Measurements from ENCODE around the gene KLHL25.

The KLHL25 gene

GRCh38 chr15:85773249-85773648, 21.5 kb downstream of the KLHL25 start:
- TF ChIP-seq, protein P1, sequence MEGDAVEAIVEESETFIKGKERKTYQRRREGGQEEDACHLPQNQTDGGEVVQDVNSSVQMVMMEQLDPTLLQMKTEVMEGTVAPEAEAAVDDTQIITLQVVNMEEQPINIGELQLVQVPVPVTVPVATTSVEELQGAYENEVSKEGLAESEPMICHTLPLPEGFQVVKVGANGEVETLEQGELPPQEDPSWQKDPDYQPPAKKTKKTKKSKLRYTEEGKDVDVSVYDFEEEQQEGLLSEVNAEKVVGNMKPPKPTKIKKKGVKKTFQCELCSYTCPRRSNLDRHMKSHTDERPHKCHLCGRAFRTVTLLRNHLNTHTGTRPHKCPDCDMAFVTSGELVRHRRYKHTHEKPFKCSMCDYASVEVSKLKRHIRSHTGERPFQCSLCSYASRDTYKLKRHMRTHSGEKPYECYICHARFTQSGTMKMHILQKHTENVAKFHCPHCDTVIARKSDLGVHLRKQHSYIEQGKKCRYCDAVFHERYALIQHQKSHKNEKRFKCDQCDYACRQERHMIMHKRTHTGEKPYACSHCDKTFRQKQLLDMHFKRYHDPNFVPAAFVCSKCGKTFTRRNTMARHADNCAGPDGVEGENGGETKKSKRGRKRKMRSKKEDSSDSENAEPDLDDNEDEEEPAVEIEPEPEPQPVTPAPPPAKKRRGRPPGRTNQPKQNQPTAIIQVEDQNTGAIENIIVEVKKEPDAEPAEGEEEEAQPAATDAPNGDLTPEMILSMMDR (IDR thresholded peaks at IDR 0.05; ENCODE audit: borderline replicate concordance, extremely low read depth, low read length, poor library complexity, severe bottlenecking): no peak
- TF ChIP-seq EZH2 (IDR thresholded peaks at IDR 0.05; ENCODE audit: borderline replicate concordance, low read depth, low read length, severe bottlenecking): no peak
- no peak overlapping the region for H3K27ac ChIP-seq (ENCODE audit: low read length)
- no peaks in the 10 kb centered on the region for H3K9me3 ChIP-seq (ENCODE audit: insufficient read depth, low read length, severe bottlenecking)
- H3K4me3 ChIP-seq (ENCODE audit: low read depth in 1 of 2, low read length in 2 of 2): no peak overlapping the region
- H3K79me2 ChIP-seq (ENCODE audit: insufficient read depth, low read length): peaks cover 51% of the 10 kb centered on the region
- no peak for ATAC-seq (ENCODE audit: insufficient read depth, low read depth)
- peaks cover 13% of the 10 kb centered on the region for H3K36me3 ChIP-seq (ENCODE audit: insufficient read depth, low read length)
- DNase-seq: no peak
- no peaks in the 10 kb centered on the region for H3K27me3 ChIP-seq (ENCODE audit: insufficient read depth, low read length, poor library complexity)
- H3K4me2 ChIP-seq (ENCODE audit: insufficient read depth, low read length): no peak overlapping the region
- H3K9ac ChIP-seq (ENCODE audit: low read depth, low read length): no peak overlapping the region
- no peak overlapping the region for H2AFZ ChIP-seq (ENCODE audit: low read depth, low read length)
- no peaks in the 10 kb centered on the region for H3K4me1 ChIP-seq (ENCODE audit: insufficient read depth, low read length)
- peaks cover 48% of the 10 kb centered on the region for H4K20me1 ChIP-seq (ENCODE audit: insufficient read depth, low read length)

DNA sequence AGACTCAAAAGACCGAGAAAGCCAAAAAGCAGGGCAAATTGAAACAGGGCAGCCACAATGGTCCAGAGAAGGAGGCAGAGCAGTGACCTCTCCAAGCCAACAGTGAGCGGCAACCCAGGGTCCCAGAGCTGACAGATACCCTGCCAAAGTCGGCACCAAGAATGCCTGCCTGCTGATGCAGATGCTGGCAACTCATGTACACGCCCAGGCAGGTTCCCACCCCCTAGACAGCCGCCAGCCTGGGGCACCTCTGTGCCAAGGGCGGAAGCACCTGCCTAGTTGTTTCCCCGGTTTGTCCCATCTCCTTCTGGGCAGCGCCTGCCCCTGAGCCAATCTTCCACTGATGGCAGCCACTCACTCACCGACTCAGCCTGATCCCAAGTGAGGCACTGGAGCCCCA, 22.1 kb downstream of the KLHL25 start:
- Histone ChIP-seq H4K20me1 (ENCODE audit: insufficient read depth, low read length) (peaks cover 50% of the 10 kb centered on the region), H3K4me1 (ENCODE audit: insufficient read depth, low read length) (no peaks in the 10 kb centered on the region), H3K36me3 (ENCODE audit: insufficient read depth, low read length) (peaks cover 16% of the 10 kb centered on the region), H3K4me3 (ENCODE audit: low read depth in 1 of 2, low read length in 2 of 2) (no peak overlapping the region), H3K9ac (ENCODE audit: low read depth, low read length) (no peak overlapping the region), H3K79me2 (ENCODE audit: insufficient read depth, low read length) (peaks cover 50% of the 10 kb centered on the region), H2AFZ (ENCODE audit: low read depth, low read length) (no peak overlapping the region), H3K4me2 (ENCODE audit: insufficient read depth, low read length) (no peak overlapping the region), H3K27me3 (ENCODE audit: insufficient read depth, low read length, poor library complexity) (no peaks in the 10 kb centered on the region), H3K27ac (ENCODE audit: low read length) (no peak overlapping the region), H3K9me3 (ENCODE audit: insufficient read depth, low read length, severe bottlenecking) (no peaks in the 10 kb centered on the region)
- DNase-seq (no peak), ATAC-seq (ENCODE audit: insufficient read depth, low read depth) (no peak)
- TF ChIP-seq EZH2 (IDR thresholded peaks at IDR 0.05; ENCODE audit: borderline replicate concordance, low read depth, low read length, severe bottlenecking): no peak
- TF ChIP-seq, protein P1 (IDR thresholded peaks at IDR 0.05; ENCODE audit: borderline replicate concordance, extremely low read depth, low read length, poor library complexity, severe bottlenecking): no peak

- H3K9ac ChIP-seq (ENCODE audit: low read depth, low read length): no peak overlapping the region
- H3K4me3 ChIP-seq (ENCODE audit: low read depth in 1 of 2, low read length in 2 of 2): no peak overlapping the region
- no peak for DNase-seq
- H3K79me2 ChIP-seq (ENCODE audit: insufficient read depth, low read length): peaks cover 45% of the 10 kb centered on the region
- no peaks in the 10 kb centered on the region for H3K9me3 ChIP-seq (ENCODE audit: insufficient read depth, low read length, severe bottlenecking)
- H3K4me2 ChIP-seq (ENCODE audit: insufficient read depth, low read length): no peak overlapping the region
- H3K27me3 ChIP-seq (ENCODE audit: insufficient read depth, low read length, poor library complexity): no peaks in the 10 kb centered on the region
- no peak for TF ChIP-seq EZH2 (IDR thresholded peaks at IDR 0.05; ENCODE audit: borderline replicate concordance, low read depth, low read length, severe bottlenecking)
- TF ChIP-seq, protein P1 (IDR thresholded peaks at IDR 0.05; ENCODE audit: borderline replicate concordance, extremely low read depth, low read length, poor library complexity, severe bottlenecking): no peak
- peaks cover 16% of the 10 kb centered on the region for H3K36me3 ChIP-seq (ENCODE audit: insufficient read depth, low read length)
- H4K20me1 ChIP-seq (ENCODE audit: insufficient read depth, low read length): peaks cover 54% of the 10 kb centered on the region
- H3K27ac ChIP-seq (ENCODE audit: low read length): no peak overlapping the region
- H3K4me1 ChIP-seq (ENCODE audit: insufficient read depth, low read length): no peaks in the 10 kb centered on the region
- no peak for ATAC-seq (ENCODE audit: insufficient read depth, low read depth)
- H2AFZ ChIP-seq (ENCODE audit: low read depth, low read length): no peak overlapping the region
Observed at GRCh38 chr15:85771781-85772445, 22.8 kb downstream of the KLHL25 start.
